Measurements from ENCODE around the gene RPL7L1. TPM values are rescaled to one million over a fixed set of nuclear protein-coding genes. Genes with fewer than 3 reads are reported as not detected.
"Not testable (repeated sequence)": the region's sequence is repeated elsewhere in the genome, so short reads cannot be mapped to it uniquely, and the experiment has no call there.

RPL7L1 gene
- total RNA-seq, 1 donor from 2014 or later = 64.5 TPM

DNA sequence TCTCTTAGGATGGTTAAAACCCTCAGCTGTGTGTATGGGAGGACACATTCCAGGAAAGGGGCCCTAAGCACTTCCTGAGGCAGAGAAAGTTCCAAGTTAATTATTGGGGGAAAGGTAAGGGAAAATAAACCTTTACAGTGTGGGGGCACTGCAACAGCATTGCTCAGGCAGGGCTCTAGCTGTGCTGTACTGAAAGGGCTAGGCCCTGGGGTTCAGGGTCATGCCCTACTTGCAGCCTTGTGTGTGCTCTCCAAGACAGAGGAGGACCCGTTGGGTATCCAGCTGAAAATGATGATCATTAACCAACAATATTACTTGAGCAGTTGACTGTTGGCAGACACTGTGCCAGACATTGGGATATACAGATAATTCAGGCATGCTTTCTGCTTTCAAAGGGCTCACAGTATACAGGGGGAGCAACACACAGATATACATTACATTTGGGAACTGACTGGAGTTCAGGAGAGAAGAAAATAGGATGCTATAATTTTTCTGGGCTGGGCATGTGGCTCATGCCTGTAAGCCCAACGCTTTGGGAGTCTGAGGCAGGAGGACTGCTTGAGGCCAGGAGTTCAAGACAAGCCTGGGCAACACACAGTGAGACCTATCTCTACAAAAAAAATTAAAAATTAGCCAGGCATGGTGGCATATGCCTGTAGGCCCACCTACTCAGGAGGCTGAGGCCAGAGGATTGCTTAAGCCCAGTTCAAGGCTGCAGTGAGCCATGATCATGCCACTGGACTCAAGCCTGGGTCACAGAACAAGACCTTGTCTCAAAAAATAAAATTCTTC, 9.1 kb upstream of the RPL7L1 start:
- peaks cover 28% of the 10 kb centered on the region for H3K36me3 ChIP-seq
- H3K9me3 ChIP-seq = no peaks in the 10 kb centered on the region
- H3K27ac ChIP-seq = no peak overlapping the region
- no peaks in the 10 kb centered on the region for H3K27me3 ChIP-seq (ENCODE audit: low read depth)
- intact Hi-C loops (cut with DNase I) = no loop called here
- ATAC-seq (no peak), DNase-seq (no peak)
- TF ChIP-seq, protein P1, sequence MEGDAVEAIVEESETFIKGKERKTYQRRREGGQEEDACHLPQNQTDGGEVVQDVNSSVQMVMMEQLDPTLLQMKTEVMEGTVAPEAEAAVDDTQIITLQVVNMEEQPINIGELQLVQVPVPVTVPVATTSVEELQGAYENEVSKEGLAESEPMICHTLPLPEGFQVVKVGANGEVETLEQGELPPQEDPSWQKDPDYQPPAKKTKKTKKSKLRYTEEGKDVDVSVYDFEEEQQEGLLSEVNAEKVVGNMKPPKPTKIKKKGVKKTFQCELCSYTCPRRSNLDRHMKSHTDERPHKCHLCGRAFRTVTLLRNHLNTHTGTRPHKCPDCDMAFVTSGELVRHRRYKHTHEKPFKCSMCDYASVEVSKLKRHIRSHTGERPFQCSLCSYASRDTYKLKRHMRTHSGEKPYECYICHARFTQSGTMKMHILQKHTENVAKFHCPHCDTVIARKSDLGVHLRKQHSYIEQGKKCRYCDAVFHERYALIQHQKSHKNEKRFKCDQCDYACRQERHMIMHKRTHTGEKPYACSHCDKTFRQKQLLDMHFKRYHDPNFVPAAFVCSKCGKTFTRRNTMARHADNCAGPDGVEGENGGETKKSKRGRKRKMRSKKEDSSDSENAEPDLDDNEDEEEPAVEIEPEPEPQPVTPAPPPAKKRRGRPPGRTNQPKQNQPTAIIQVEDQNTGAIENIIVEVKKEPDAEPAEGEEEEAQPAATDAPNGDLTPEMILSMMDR (IDR thresholded peaks at IDR 0.05) = no peak
- no peak overlapping the region for H3K4me3 ChIP-seq
- H3K4me1 ChIP-seq = no peaks in the 10 kb centered on the region

DNA sequence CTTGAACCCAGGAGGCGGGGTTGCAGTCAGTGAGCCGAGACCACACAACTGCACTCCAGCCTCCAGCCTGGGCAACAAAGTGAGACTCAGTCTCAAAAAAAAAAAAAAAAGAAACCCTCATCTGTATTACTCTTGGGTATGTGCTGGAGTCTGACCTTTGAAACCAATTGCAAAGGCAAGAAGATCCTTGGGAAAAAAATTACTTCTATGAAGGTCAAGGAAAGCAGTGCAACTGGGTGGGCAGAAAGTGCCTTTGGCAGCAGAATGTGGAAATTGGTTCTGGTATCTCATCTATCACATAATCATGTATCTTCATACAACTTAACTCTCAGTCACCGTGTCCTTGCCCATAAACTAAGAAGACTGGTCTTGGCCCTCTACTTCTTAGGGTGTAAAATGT, 7.7 kb upstream of the RPL7L1 start:
- DNase-seq = no peak
- ATAC-seq = no peak
- H3K9me3 ChIP-seq = no peaks in the 10 kb centered on the region
- TF ChIP-seq, protein P1 (IDR thresholded peaks at IDR 0.05) = no peak
- H3K27me3 ChIP-seq (ENCODE audit: low read depth) = no peaks in the 10 kb centered on the region
- no peaks in the 10 kb centered on the region for H3K4me1 ChIP-seq
- intact Hi-C loops (cut with DNase I) = no loop called here
- peaks cover 15% of the 10 kb centered on the region for H3K36me3 ChIP-seq
- H3K4me3 ChIP-seq = no peak overlapping the region
- H3K27ac ChIP-seq = no peak overlapping the region

DNA sequence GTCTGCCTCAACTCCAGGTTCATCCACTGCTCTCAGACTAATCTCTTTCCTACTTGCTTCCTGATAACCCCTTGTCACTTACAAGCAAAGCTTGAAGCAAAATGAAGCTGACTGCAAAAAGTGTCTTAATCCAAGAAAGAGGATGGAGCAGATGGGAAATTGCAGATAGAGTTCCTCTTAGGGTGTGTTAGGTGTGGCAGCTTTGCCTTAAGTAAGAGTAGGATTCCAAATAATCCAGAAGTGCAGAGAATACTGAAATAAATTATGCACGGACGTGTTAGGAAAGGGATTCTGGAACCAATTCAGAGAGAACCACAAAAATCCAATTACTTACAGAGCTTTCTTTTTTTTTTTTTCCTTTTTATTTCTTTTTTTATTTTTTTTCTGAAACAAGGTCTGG, 6.1 kb upstream of the RPL7L1 start:
- H3K27me3 ChIP-seq (ENCODE audit: low read depth) = no peaks in the 10 kb centered on the region
- no peaks in the 10 kb centered on the region for H3K9me3 ChIP-seq
- TF ChIP-seq, protein P1 (IDR thresholded peaks at IDR 0.05) = no peak
- ATAC-seq = no peak
- H3K4me3 ChIP-seq = no peak overlapping the region
- no peak overlapping the region for H3K27ac ChIP-seq
- peaks cover 5% of the 10 kb centered on the region for H3K4me1 ChIP-seq
- intact Hi-C loops (cut with DNase I) = no loop called here
- no peak for DNase-seq
- H3K36me3 ChIP-seq = no peaks in the 10 kb centered on the region

DNA sequence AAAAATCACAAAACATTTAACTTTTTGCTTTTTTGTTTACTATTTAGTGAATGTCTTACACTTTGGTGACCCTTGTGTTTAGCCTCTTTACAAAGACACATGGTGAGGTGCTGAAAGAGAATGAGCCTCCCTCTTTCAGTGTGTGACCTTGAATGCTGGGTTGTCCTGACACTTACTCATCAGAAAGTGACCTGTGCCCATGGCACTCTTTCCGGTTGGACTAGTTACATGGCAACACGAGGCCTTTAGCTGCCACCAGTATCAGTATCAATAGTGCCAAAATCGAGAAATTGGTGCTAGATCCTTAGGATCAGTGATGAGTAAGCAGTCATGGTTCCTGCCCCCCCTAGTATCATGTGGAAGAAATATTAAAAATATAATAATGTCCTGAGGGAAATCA, 1.7 kb upstream of the RPL7L1 start:
- ATAC-seq (no peak), DNase-seq (no peak)
- Histone ChIP-seq H3K4me3 (no peak overlapping the region), H3K27me3 (ENCODE audit: low read depth) (no peaks in the 10 kb centered on the region), H3K9me3 (no peaks in the 10 kb centered on the region), H3K27ac (no peak overlapping the region), H3K36me3 (peaks cover 17% of the 10 kb centered on the region), H3K4me1 (peaks cover 20% of the 10 kb centered on the region)
- TF ChIP-seq, protein P1 (IDR thresholded peaks at IDR 0.05) = no peak
- intact Hi-C loops (cut with DNase I) = no loop called here

DNA sequence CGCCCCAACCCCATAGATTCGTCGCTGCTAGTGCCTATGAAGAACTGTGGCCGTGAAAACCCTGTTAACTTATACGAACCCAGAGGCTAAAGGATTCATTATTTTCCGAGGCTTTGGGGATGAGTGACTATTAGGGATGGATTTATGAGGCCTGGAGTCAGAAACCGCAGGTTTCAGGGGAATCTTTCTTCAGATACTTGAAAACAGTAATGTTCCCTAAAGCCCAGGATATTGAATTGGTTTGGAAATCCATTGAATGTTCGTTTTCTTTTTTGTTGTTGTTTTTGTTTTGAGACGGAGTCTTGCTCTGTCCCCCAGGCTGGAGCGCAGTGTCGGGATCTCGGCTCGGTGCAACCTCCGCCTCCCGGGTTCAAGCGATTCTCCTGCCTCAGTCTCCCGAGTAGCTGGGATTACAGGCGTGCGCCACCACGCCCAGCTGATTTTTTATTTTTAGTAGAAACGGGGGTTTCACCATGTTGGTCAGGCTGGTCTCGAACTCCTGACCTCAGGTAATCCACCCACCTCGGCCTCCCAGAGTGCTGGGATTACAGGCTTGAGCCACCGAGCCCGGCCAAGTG, 913 bp downstream of the RPL7L1 start:
- intact Hi-C loops (cut with DNase I); H3K9me3 ChIP-seq; DNase-seq; ATAC-seq; H3K27me3 ChIP-seq (ENCODE audit: low read depth): not testable (repeated sequence)
- peaks cover 24% of the 10 kb centered on the region for H3K4me1 ChIP-seq
- peak overlapping the region; percentile 75 for H3K4me3 ChIP-seq
- H3K36me3 ChIP-seq = peaks cover 43% of the 10 kb centered on the region
- H3K27ac ChIP-seq = peak overlapping the region; percentile 88

DNA sequence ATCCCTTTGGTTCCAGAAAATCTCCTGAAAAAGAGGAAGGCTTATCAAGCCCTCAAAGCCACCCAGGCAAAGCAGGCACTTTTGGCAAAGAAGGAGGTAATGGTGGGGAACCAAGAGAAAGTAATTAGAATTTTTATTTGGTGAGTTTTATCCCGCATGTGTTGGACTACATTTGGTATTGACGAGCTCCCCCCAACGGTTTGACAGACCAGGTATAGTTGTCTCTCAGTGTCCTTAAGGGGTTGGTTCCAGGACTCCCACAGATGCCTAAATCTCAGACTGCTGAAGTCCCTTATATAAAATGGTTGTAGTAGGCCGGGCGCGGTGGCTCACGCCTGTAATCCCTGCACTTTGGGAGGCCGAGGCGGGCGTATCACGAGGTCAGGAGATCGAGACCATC, 1.5 kb downstream of the RPL7L1 start:
- intact Hi-C loops (cut with DNase I); H3K27me3 ChIP-seq (ENCODE audit: low read depth); DNase-seq; ATAC-seq; H3K9me3 ChIP-seq: not testable (repeated sequence)
- Histone ChIP-seq H3K4me1 (peaks cover 24% of the 10 kb centered on the region), H3K4me3 (peak overlapping the region; percentile 75), H3K36me3 (peaks cover 48% of the 10 kb centered on the region), H3K27ac (peak overlapping the region; percentile 88)

All from lower lobe of right lung (tissue), 2 donors.